Stimulated activated CD4-positive, alpha-beta T cell treated with anti-CD3 and anti-CD28 coated beads, TNF-alpha, amount 100 ng/mL, for 48 hours (primary cell): ENCODE measurements around the gene EIPR1.
"Not testable (repeated sequence)": the region's sequence is repeated elsewhere in the genome, so short reads cannot be mapped to it uniquely, and the experiment has no call there.

Experiments
- DNase-seq, 3 donors: peaks; one replicate each; pipeline ENCODE4 v3.0.0-alpha.2; 2020; ENCODE audit warnings: low read depth in 3 of 3

Gene EIPR1

GRCh38 chr2:3357926-3358325 is 19.7 kb downstream of the EIPR1 start:
- no peak for DNase-seq

DNA sequence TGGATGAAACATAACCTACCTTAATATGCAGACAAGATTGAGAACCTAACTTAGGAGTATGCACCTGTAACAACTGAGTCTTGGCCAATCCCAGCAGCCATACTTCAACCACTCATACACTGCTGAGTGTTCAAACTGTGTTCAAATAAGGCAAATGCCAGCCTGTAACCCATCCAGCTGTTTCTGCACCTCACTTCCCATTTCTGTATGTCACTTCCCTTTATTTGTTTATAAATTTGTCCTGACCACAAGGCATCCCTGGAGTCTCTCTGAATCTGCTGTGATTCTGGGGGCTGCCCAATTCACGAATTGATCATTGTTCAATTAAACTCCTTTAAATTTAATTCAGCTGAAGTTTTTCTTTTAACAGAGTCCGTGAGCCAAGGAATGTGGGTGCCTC is 20.2 kb downstream of the EIPR1 start:
- DNase-seq = not testable (repeated sequence)

DNA sequence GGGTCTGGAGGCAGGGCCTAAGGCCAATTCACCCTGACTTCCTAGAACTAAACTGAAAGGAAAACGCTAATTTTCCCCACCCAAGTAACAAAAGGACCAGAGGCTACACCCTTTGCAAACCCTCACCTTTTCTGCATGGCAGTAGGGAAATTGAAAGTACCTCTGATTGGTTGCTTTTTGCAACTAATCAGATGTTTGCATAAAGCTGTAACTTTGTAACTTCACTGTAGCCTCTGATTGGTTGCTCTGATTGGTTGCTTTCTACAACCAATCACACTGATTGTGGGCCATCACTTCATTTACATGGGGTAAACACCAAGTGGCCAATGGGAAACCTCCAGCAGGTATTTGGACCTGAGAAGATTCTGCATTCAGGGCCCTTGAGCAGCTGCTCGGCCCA is 20.8 kb downstream of the EIPR1 start:
- DNase-seq = no peak

DNA sequence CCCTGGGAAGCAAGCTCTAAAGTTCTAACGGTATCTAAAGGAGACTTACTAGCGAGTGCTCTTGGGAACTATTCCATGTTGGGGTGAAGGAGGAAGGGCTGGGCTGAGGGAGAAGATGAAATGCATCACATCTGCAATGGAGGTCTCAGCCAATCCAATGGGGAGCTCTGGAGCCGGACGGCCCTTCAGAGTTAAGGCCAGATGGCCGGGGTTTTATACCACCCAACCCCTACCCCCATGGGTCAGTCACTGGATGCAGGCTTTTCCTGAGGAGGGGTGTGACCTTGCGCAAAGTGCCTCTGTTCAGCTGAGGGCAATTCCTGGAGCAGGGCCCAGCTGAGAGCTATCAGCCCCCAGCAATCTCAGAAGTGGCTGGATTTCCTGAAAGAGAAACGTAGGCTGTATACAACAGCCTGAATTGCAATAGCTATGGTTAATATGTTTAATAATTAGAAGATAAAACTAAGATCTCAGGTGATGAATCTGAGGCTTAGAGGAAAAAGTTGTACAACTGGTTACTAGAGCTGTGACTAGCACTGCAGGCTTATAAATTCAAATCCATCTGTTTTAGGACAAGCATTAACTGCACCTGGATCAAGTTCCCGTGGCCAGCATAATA is 21.6 kb downstream of the EIPR1 start:
- no peak for DNase-seq

DNA sequence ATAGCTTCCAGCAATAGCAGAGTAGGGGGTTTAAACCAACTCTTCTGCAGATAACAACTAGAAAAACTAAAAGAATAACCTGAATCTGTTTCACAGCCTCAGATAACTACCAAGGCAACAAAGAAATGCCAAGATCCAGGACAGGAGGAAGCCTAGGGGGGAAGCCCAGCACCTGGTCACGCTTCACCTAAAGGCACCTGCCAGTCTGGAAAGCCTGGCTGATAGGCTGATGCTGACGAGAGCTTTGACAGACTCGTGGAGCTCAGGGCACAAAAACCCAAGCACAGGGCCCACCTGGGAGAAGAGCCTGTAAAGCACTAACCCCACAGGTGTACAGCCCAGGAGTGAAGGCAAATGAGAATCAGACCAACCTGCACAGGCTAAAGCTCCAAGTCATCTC is 22.6 kb downstream of the EIPR1 start:
- DNase-seq = no peak

DNA sequence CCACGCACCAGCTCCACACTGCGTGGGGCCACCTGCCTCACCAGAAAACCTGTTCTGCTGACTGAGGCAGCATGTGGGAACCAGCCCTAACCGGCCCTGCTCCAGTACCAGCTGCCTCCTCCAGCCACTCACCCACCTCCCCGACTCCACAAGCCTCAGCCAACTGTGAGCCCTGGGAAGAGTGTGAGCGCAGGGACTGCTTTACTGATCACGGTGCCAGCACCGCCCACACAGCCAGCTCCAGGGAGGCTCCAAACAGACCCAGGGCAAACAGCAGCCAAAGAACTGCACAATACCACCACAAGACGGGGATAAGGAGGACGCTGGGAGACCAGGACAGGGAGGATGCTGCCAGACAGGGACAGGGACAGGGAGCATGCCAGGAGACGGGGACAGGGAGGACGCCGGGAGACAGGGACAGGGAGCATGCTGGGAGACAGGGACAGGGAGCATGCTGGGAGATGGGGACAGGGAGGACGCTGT is 28.4 kb downstream of the EIPR1 start:
- DNase-seq = no peak

DNA sequence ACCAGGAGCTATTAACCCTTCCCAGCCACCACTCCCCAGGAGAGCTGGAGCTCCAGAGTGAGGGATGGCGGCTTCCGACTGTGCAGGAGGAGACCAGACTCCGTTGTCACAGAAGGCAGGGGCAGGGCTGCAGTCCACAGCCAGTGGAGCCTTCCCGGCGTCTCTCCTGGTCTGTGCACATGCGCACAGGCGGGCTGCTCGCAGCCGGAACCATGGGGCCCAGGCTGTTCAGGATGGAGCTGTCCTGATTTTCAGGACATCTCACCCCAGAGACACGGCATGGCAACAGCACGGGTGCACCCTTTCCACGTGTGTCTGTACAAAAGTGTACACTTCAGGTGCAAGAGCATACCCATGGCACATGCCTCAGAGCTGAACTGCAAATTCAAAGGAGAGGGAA is 28.9 kb downstream of the EIPR1 start:
- DNase-seq = no peak

GRCh38 chr2:3345621-3346020 is 32.0 kb downstream of the EIPR1 start:
- no peak for DNase-seq

DNA sequence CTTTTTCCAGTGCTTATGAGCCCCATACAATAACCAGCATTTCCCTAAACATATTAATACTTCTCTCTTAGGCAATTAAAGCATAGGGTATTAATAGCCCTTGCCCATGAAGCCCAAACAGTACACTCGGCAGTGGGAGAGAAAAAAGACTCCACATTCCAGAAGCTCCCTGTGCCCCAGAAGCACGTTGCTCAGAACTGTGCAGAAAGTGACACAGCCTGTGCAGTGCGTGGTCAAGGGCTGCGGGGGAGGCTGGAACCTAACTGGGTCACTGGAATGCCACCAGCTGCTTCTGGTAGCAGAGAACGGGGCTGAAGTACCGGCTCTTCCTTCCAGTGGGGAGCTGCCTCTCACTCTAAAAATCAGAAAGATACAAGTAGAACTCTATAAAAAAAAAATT is 32.7 kb downstream of the EIPR1 start:
- DNase-seq = no peak

DNA sequence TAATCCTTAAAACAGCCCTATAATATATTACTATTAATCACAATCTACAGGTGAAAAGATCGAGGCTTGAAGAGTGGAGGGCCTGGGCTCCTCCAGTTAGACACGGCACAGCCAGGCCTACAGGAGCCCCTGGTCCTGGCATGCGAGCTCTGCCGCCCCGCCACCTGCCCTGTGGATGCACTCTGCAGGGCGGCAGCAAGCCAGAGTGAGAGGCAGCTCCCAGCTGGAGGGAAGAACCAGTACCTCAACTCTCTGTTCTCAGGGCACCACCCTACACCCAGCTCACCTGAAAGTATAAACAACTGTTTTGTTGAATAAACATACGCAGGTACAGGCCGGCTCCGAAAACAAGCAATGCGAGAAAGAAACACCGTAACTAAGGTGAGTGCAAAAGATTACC is 34.6 kb downstream of the EIPR1 start:
- DNase-seq = no peak

GRCh38 chr2:3342324-3342723 is 35.3 kb downstream of the EIPR1 start:
- no peak for DNase-seq

- no peak for DNase-seq
Measured at GRCh38 chr2:3341336-3341735, 36.3 kb downstream of the EIPR1 start.

DNA sequence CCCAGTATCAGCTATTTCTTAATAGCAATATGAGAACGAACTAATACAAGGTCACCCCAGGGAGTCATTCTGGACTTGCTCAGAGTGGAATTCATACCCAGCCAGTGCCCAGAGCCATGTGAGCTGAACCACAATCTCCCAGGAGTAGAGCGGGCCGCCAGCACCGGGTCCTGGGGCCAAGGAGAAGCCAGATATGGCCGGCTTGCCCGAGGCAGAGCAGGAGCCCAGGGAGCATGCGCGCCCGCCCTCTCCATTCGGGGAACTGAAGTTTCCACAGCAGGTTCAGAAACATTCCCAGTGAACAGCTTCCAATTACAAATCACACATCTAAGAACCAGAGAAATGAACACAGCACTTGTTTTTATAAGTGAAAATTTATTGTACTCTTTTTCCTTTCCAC is 37.5 kb downstream of the EIPR1 start:
- DNase-seq = no peak

DNA sequence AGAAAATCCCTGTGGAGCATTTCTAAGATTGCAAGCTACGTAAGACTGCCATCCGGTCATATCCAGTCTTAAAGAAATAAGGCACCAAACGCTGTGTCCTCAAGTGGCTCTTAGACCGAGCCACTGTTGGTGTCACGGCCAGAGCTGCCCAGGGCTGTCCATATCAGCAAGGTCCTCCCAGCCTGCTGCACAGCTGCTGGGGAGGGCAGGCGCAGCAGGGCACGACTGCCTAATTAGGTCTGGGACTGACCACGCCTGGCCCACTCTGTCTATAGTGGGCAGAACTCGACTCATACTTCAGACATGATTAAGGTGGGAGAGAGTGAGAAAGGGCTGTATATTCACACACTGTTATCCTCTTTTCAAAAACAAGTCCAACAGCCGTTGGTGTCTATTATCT is 39.3 kb downstream of the EIPR1 start:
- no peak for DNase-seq

GRCh38 chr2:3336844-3337243 is 40.8 kb downstream of the EIPR1 start:
- no peak for DNase-seq

- no peak for DNase-seq
Measured at GRCh38 chr2:3334392-3335345, 42.9 kb downstream of the EIPR1 start.

GRCh38 chr2:3332133-3332532 is 45.5 kb downstream of the EIPR1 start:
- no peak for DNase-seq

- no peak for DNase-seq
Measured at GRCh38 chr2:3329491-3329890, 48.1 kb downstream of the EIPR1 start.

DNA sequence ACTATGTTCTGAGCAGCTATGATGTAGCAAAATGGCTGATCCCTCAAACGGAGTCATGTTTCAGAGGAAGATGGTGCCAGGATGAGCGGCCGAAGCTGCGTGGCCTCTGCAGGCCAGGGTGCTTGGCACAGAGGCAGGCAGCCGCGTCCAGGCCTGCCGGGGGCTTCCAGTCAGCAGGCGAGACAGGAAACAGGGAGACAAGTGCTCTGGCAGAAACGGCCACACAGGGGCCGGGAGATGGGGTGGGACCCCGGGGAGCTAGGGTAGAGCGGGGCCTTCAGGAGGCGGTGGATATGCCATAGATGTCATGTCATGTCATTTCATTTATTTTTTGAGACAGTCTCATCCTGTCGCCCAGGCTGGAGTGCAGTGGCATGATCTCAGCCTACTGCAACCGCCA is 50.7 kb downstream of the EIPR1 start:
- no peak for DNase-seq

DNA sequence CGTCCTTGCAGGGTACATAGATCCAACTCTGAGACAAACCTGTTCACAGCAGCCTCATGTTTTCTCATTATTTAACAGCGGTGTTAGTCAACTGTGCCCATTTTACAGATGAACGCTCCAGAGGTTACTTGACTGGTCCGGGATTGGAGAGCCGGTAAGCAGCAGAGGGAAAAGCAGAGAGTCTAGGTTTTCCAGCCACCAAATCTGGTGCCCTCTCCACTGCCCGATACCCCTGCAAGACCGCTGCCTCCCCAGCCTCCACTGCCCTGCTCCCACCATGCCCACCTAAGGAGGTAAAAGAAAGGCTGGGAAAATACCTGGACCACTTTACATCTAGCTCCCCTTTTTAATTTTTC is 51.5 kb downstream of the EIPR1 start:
- no peak for DNase-seq

GRCh38 chr2:3325458-3326181 is 52.0 kb downstream of the EIPR1 start:
- no peak for DNase-seq

DNA sequence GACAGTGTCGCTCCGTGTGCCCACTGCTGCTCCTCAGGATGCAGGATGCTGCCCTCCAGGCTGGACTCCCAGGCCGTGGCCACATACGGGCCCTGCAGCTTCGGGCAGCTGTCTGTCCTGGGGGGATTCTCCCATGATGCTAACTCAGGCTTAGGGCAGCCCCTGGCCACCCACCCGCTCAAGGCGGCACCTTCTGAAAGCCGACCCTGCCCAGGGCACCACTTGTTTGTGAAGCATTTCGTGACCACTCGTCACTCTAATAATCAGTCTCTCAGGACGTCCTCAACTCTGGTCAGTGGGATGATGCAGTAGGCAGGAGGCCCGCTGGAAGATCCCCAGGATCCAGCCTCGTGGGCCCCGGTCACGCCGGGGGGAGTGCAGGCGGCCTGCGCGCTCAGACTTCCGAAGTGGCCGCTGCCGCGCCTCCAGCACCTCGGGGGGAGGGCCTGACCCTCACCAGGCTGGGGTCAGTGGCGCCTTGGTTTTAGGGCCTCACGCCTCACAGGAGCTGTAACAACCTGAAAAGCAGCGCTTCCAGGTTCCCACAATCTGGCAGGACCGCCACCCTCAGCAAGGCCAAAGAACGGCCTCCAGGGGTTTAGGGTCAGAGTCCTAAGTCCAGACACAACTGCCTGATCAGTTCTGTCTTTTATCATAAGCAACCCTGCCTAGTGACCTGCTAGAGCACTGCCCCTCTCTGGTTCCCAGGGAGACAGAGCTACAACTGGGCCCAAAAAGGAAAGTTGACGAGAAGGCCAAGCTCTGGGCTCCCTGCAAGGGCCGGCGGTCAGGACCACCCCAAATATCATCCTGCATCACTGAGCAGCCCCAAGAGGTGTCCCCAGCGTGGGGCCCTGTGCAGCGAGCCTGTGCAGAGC is 53.0 kb downstream of the EIPR1 start:
- DNase-seq = no peak
